NCI-H1092 treated with DMSO at 0.1 percent for 48 hours (cell line): ENCODE measurements around the gene CTIF.
"Not testable (repeated sequence)": the region's sequence is repeated elsewhere in the genome, so short reads cannot be mapped to it uniquely, and the experiment has no call there.

Experiments used
- DNase-seq: peaks from one replicate; lab custom pipeline; 2025; lab: John Stamatoyannopoulos, UW

CTIF gene

GRCh38 chr18:48803951-48804855 lies 265.4 kb downstream of the CTIF start:
- no peak for DNase-seq

DNA sequence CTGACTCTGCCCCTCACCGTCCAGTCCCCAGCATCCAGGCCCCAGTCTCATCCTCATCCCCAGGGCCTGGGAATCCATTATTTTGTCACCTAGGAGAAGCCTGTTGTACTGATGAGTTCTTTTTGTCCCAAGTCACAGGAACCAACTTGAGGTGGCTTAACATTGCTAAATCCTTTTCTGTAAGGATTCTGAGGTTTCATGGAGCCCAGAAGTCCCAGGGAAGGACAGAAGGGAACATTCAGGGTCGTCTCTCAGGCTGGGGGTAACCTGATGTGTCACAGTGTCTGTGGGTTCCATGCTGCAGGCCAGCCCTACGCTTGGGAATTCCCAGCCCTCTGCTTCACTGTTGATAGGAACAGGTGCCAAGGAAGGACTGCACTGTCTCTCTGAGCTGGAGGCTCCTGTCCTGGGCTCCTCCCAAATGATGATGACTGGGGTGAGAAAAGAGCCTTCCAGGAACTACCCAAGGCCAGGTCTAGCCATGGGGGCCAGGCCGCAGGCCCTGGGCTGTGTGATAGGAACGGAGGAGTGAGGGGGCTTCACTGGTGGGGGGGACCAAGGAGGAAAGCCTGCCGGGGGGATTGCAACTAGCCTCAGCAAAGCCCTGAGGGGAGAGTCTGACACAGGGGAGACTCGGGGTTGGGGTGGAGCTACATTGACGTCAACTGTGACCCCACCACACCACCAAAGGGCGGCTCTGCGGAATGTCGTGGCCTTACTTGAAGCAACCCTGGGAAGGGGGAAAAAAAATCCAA lies 266.2 kb downstream of the CTIF start:
- DNase-seq, result no peak

- DNase-seq, result no peak
Observed at GRCh38 chr18:48805826-48806535, 267.1 kb downstream of the CTIF start.

DNA sequence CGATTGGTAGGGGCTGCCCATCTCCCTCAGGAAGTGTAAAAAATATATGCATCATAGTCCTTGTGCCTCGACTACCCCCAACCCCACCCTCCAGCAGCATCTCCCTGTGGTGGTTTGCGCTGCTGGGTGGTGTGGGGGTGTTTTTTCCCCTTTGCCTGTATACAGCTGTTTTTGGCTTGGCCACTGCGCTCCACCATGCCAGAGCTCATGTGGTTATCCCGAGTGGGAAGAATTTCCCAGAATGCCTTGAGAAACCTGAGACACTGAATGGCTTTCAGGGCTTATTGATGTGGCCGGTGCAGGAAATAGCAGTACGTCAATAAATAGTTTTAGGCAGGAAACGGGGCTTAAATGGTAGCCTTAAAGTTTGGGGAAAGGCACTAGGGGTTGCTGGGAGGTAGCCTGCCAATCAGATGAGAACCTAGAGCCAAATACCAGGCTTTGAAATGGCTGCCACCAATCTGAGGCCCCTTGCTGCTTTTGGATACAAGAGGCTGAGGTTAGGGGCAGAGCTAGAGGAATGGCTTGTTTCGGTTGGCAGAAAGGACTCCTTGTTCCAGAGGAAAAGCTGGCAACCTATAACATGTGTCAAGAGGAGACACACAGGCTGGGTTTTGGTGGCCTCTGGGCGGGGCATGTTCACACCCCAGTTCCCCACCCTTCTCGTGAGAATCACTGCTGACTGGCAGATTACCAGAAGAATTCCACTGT lies 267.9 kb downstream of the CTIF start:
- no peak for DNase-seq

GRCh38 chr18:48808476-48808875 lies 269.6 kb downstream of the CTIF start:
- DNase-seq, result no peak

- no peak for DNase-seq
Observed at GRCh38 chr18:48809365-48809764, 270.5 kb downstream of the CTIF start.

GRCh38 chr18:48810805-48811204 lies 272.0 kb downstream of the CTIF start:
- DNase-seq, result no peak

DNA sequence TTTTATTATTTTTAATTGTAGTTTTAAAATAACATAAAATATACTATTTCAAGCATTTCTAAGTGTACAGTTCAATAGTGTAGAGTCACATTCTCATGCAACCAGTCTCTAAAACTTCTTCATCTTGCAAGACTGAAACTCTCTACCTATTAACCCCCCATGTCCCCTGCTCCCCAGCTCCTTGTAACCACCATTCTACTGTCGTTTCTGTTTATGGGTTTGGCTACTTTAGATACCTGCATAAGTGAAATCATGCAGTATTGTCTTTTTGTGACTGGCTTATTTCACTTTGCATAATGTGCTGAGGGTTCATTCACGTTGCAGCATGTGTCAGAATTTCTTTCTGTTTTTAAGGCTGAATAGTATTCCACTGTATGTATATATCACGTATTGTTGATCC lies 272.6 kb downstream of the CTIF start:
- no peak for DNase-seq

- not testable (repeated sequence) for DNase-seq
Observed at GRCh38 chr18:48811977-48812451, 273.2 kb downstream of the CTIF start.

GRCh38 chr18:48813321-48813720 lies 274.5 kb downstream of the CTIF start:
- no peak for DNase-seq

DNA sequence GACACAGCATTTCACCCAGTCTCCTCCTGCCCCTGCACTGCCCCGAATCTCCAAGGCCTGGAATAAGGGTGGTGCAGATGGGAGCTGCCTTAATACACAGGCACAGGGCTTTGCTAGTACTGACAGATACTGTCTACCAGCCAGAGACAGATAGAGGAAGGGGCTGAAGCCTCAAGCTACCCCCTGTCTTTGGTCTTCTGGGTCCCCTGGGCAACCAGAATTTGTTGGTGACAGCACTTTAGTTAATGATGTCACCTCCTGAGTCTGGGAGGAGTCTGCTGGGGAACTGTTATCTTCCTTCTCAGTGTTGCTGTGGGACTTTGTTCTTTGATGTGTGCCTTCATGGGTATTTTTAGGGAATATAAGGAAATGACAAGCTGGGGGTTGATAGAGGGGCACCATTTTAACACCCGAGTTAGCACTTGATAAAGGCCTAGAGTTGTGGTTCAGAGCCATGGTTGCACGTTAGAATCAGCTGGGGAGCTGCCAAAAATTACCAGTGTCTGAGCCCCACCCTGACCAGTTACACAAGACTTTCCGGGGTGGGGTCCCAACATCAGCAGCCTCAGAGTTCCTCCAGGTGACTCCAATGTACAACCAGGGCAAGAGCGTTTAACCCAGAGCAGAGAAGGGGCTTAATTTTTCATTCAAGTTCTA lies 275.1 kb downstream of the CTIF start:
- DNase-seq, result no peak

GRCh38 chr18:48814490-48815178 lies 275.8 kb downstream of the CTIF start:
- no peak for DNase-seq

DNA sequence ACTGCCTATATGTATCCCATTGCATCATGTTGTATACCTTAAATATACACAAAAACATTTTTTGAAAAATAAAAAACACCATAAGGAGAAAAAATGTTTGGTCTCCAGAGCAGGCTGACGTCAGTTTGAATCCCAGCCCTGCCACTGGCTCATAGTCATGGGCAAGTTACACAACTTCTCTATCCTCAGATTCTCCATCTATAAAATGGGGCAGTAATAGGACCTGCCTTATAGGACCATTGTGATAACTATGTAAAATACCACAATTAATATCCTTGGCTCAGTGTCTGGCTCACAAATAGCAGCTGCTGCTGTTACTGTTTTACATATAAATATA lies 276.3 kb downstream of the CTIF start:
- no peak for DNase-seq

GRCh38 chr18:48815581-48816324 lies 276.9 kb downstream of the CTIF start:
- no peak for DNase-seq

- no peak for DNase-seq
Observed at GRCh38 chr18:48816554-48816953, 277.7 kb downstream of the CTIF start.

- no peak for DNase-seq
Observed at GRCh38 chr18:48817021-48817461, 278.2 kb downstream of the CTIF start.

DNA sequence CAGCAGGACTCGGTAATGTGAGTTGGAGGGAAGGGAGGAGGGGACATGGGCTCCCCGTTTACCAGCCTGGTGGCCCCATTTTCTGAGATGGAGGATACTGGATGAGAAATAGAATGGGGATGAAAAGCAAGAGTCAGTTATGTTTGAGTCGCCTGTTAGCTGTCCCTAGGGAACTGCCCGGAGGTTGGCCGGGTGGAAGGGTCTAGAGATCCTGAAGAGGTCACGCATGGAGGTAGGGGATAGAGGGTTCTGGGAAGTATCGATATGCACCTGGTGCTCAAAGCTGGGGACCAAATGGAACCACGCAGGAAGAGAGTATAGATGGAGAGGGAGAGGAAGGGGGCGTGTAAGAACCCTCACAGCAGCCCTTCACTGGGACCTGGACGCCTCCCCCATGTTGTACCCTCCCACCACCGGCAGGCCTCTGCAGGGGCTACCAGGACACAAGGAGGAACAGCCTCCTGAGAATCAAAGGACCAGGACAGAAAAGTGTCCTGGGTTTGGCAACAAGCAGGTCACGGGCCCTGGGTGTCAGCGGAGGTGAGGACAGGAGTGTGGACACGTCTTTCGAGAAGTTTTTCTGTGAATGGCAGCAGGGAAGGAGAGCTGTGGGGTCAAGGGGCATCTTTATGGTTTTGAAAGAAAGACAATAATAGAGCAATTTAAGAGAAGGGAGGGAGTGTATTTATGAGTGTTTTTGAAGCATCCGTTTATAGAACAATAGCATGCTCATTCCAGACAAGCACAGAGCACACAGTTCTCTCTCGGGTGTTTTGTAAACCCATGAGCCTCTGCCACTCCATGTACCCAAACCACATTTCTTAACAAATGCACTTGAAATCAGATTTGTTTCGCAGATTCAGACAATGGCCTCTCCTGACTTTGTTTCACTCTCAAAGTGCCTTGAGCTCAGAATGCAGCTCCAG lies 279.8 kb downstream of the CTIF start:
- no peak for DNase-seq

DNA sequence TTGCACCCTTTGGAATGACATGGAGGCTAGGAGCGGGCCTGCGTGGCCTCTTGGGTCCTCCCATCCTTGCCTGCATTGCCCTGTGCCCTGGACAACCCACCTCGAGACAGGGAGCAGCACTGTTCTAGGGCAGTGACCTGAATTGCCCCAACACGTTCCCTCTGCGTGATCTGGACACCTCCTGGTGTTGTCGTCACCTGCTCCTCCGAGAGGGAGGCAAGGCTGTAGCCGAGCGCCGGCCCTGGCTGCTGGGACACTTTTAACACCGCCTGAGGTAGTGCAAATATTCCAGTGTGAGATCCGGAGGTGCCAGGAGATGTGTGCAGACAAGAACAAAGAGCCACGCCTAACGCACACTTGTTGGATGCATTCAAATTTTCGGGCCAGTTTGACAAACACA lies 280.4 kb downstream of the CTIF start:
- DNase-seq, result no peak
